IPS-20b (cell line): ENCODE results near the gene GPC3.

Experiments used
- H3K27ac ChIP-seq: one replicate; pipeline ENCODE4 v1.5.1; 2013; ENCODE audit warnings: low read length
- H3K27me3 ChIP-seq: 2 replicates; pipeline ENCODE4 v1.6.1; 2013; ENCODE audit warnings: mild to moderate bottlenecking, low read length, inconsistent platforms; ENCODE audit not compliant: insufficient read depth
- H3K36me3 ChIP-seq: 2 replicates; pipeline ENCODE4 v1.6.1; 2013; ENCODE audit warnings: low read depth, mild to moderate bottlenecking, inconsistent platforms, low read length, moderate library complexity; ENCODE audit not compliant: insufficient read depth
- H3K4me1 ChIP-seq: 2 replicates; pipeline ENCODE4 v1.6.1; 2013; ENCODE audit warnings: mild to moderate bottlenecking, control low read depth, inconsistent platforms, low read length, moderate library complexity; ENCODE audit not compliant: insufficient read depth
- H3K4me3 ChIP-seq: 2 replicates; pipeline ENCODE4 v1.5.1; 2013; ENCODE audit warnings: mild to moderate bottlenecking, low read length, inconsistent platforms
- H3K9ac ChIP-seq: 2 replicates; pipeline ENCODE4 v1.6.1; 2013; ENCODE audit warnings: low read depth, mild to moderate bottlenecking, inconsistent platforms, low read length, moderate library complexity
- H3K9me3 ChIP-seq: 2 replicates; pipeline ENCODE4 v1.6.1; 2013; ENCODE audit warnings: mild to moderate bottlenecking, low read depth, low read length, inconsistent platforms; ENCODE audit not compliant: insufficient read depth

The GPC3 gene

DNA sequence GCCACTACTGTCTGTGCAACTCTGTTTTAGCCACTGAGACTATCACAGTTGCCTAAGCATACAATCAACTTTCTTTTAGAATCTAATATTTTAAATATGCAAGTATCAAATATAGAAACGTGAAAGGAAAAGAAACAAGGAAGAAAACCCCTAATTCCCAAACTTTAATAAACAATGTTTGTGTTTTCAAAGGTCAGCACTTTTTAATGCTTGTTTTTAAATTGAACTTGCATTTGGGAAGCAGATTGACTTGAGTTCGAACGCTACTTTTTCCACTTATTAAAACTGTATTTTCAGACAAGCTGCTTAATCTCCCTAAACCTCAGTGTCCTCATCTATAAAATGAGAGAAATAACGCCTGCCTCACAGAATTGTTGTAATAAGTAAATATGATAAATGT, 384.3 kb downstream of the GPC3 start:
- Histone ChIP-seq H3K9me3 (no peaks in the 10 kb centered on the region), H3K27me3 (no peaks in the 10 kb centered on the region)

DNA sequence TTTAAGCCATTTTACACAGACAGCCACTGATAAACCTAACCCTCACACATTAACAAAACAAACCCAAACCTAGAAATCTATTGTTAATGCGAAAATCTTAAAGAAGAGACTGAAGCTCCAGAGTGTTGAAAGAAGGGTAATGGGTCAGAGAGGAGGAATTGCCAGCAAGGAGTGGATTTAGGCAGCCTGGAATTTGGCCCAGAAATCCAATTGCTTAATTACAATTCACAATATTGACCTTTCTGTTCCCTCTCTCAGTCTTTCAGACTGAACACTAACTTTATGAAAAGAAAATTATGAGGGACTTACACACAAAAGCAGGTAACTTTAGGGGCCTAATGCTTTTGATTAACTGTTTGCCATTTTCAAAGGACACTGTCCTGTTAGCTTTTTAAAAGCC, 384.9 kb downstream of the GPC3 start:
- Histone ChIP-seq H3K27me3 (no peaks in the 10 kb centered on the region), H3K36me3 (no peaks in the 10 kb centered on the region)

More for the DNA sequence above, 384.3 kb downstream of the GPC3 start:
- Histone ChIP-seq H3K4me1 (no peaks in the 10 kb centered on the region), H3K27ac (no peak overlapping the region), H3K36me3 (no peaks in the 10 kb centered on the region), H3K4me3 (no peak overlapping the region), H3K9ac (no peak overlapping the region)

DNA sequence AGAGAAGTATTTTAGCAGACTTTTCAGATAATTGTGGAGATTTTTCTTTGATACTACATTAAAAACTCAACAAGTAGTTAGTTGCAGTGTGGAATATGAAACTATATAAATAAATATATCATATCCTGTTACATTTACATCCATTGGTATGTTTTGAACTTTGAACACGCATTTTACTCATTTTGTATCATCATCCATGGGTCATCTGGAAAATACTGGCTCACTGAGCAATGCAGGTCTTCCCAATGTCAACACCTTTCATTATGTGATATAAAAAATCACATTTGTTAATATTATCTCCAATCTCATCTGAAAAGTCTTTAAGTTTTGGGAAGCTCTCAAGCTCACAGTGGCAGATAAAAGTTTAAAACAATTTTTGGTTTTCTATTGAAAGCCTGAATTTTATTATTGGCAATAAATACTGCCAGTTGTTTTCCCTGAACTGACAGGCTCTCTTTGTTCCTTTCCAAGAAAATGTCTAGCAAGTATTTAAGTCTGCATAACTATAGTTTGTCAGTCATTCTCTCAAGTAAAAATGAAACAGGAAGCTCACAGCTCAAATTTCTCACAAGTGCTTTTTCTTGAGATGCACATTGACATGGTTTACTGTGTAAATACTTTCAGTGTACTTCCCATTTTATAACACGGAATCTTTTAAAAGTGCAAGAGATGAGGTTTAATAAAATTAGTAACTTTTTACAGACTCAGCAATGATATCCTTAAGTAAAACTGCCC, 386.6 kb downstream of the GPC3 start:
- Histone ChIP-seq H3K4me3 (no peak overlapping the region), H3K9me3 (no peaks in the 10 kb centered on the region), H3K4me1 (no peaks in the 10 kb centered on the region), H3K36me3 (no peaks in the 10 kb centered on the region), H3K9ac (no peak overlapping the region), H3K27ac (no peak overlapping the region), H3K27me3 (no peaks in the 10 kb centered on the region)

More for the DNA sequence above, 384.9 kb downstream of the GPC3 start:
- Histone ChIP-seq H3K4me1 (no peaks in the 10 kb centered on the region), H3K27ac (no peak overlapping the region), H3K4me3 (no peak overlapping the region), H3K9ac (no peak overlapping the region), H3K9me3 (no peaks in the 10 kb centered on the region)

DNA sequence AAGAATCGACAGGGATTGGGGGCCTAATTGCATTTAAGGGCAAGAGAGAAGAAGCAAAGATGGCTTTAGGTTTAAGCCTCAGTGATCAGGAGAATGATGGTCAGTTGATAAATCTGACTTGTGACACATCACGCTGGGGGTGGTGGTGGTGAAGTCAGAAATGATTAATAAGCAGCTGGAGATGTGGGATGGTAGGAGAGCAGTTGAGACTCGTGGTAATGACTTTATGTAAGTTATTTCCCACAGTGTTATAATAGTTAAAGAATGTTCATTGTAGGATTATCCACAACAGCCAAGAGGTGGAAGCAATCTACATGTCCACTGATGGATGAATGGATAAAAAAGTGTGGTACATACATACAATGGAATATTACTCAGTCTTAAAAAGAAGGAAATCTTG, 391.2 kb downstream of the GPC3 start:
- Histone ChIP-seq H3K9ac (no peak overlapping the region), H3K4me3 (no peak overlapping the region), H3K27ac (no peak overlapping the region), H3K27me3 (no peaks in the 10 kb centered on the region), H3K36me3 (no peaks in the 10 kb centered on the region), H3K4me1 (no peaks in the 10 kb centered on the region), H3K9me3 (no peaks in the 10 kb centered on the region)

DNA sequence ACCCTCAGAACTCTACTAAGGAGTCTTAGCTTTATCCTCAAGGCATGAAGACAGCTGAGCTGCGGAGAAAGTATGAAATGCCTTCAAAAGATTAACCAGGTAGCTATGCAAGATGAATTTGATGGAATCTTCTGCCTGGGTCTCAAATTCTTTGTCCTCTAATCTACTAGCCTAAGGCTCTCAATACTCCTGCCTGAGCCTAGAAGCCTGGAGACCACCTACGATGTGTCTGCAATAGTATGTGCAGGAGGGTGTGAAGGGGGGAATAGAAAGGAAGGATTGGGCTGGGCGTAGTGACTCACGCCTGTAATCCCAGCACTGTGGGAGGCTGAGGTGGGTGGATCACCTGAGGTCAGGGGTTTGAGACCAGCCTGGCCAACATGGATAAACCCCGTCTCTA, 391.9 kb downstream of the GPC3 start:
- Histone ChIP-seq H3K4me3 (no peak overlapping the region), H3K27me3 (no peaks in the 10 kb centered on the region), H3K27ac (no peak overlapping the region), H3K36me3 (no peaks in the 10 kb centered on the region), H3K9ac (no peak overlapping the region), H3K9me3 (no peaks in the 10 kb centered on the region), H3K4me1 (no peaks in the 10 kb centered on the region)

DNA sequence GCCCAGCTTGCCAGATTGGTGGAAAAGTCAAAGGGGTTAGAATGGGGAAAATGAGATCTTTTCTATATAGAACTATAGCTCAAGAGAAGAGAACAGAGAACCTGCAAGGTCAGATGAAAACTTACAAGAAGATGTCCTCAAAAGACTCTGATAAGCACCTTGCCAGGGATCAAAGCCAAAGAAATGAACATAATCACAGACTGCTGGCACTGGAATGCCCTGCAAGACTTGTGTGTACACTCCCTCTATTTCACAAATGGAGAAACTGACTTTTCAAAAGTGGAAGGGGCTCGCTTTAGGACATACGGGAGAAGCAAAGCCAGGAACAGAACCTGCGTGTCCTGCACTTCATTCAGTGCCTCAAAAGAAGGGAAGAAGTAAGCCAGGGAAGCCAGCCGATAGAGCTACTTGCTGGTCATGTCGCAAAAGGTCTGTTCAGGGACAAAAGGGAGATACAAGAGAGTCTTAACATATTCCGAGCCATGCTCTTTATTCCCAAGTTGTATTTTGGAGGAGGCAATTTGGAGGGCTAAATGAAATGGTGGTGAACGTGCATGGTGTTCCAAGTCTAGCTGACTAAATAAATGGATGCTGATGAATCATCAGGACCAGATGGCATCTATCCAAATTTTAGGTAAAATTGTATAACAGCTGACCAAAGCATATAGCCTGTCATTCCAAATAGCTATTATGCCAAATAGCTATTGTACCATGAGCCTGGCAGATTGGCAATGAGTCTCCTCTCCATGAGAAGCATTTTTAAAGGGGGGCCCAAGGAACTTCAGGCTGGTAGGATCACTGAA, 394.5 kb downstream of the GPC3 start:
- no peaks in the 10 kb centered on the region for H3K4me1 ChIP-seq
- H3K4me3 ChIP-seq: no peak overlapping the region
- H3K9ac ChIP-seq: no peak overlapping the region
- no peaks in the 10 kb centered on the region for H3K36me3 ChIP-seq
- H3K27ac ChIP-seq: no peak overlapping the region
- H3K27me3 ChIP-seq: no peaks in the 10 kb centered on the region
- H3K9me3 ChIP-seq: no peaks in the 10 kb centered on the region

DNA sequence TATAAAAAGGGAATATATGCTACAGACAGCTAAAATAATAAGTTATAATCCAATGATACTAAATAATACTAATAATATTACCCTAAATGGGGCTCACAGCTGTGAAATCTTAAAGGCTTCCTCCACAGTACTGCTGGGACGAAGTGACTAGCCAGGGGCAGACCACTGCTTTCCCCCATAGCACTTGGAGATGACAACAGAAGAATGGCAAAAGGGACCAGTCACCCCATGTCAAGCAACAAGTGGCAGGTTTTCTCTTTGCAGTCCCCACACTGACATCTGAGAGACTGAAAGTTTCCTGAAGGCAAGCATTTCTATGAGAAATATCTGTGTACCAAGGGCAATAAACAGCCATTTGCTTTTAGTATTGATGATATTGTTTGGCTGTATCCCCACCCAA, 396.6 kb downstream of the GPC3 start:
- Histone ChIP-seq H3K36me3 (no peaks in the 10 kb centered on the region), H3K9me3 (no peaks in the 10 kb centered on the region), H3K27ac (no peak overlapping the region), H3K9ac (no peak overlapping the region), H3K27me3 (no peaks in the 10 kb centered on the region), H3K4me1 (no peaks in the 10 kb centered on the region), H3K4me3 (no peak overlapping the region)

DNA sequence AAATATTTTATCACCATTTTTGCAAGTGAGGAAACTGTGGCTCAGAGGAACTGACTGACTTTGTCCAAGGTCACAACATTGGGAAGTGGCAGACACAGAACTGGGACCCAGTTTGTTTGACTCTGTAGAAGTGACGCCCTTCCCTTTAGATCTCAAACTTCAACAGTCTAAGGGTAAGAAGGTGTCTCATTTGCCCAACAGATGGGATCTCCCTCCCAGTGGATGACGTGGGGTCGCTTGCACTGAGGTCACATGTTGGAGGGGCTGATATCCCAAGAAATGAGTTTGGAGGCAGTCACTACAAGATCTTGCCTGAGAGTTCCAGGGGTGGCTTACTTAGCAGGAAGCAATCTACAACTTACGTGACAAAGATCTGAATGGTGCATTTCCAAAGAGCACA, 397.6 kb downstream of the GPC3 start:
- H3K9ac ChIP-seq: no peak overlapping the region
- H3K9me3 ChIP-seq: no peaks in the 10 kb centered on the region
- no peak overlapping the region for H3K27ac ChIP-seq
- no peaks in the 10 kb centered on the region for H3K27me3 ChIP-seq
- H3K4me3 ChIP-seq: no peak overlapping the region
- no peaks in the 10 kb centered on the region for H3K36me3 ChIP-seq
- H3K4me1 ChIP-seq: no peaks in the 10 kb centered on the region

DNA sequence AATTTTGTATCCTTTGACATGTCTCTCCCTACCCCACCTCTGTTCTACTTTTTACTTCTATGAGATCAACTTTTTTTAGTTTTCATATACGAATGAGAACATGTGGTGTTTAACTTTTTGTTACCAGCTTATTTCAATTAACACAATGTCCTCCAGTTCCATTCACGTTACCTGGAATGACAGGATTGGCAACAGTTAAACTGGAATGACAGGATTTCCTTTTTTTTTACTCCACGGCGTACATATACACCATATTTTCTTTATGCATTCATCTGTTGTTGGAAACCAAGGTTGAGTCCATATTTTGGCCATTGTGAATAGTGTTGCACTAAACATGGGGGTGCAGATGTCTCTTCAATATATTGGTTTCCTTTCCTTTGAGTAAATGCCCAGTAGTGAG, 398.3 kb downstream of the GPC3 start:
- Histone ChIP-seq H3K9ac (no peak overlapping the region), H3K36me3 (no peaks in the 10 kb centered on the region), H3K27me3 (no peaks in the 10 kb centered on the region), H3K4me1 (no peaks in the 10 kb centered on the region), H3K9me3 (no peaks in the 10 kb centered on the region), H3K4me3 (no peak overlapping the region), H3K27ac (no peak overlapping the region)

DNA sequence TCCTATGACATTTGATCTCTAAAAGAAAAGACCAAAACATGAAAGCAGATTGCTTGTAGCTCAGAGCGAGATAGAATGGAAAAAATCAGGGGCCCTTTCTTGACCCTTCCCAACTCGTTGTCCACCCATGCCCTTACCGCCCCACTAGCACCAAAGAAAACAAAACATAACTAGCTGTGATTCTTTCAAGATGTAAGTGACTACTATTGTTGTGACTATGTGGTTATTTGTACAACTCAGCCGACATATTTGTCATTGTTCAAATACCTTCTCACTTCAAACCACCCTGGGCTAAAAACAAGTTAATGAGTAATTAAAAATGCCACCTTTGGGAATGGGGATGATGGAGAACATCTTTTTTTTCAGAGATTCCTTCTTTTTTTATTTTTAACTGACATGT, 399.0 kb downstream of the GPC3 start:
- Histone ChIP-seq H3K4me3 (no peak overlapping the region), H3K27me3 (no peaks in the 10 kb centered on the region), H3K36me3 (no peaks in the 10 kb centered on the region), H3K4me1 (no peaks in the 10 kb centered on the region), H3K27ac (no peak overlapping the region), H3K9me3 (no peaks in the 10 kb centered on the region), H3K9ac (no peak overlapping the region)

DNA sequence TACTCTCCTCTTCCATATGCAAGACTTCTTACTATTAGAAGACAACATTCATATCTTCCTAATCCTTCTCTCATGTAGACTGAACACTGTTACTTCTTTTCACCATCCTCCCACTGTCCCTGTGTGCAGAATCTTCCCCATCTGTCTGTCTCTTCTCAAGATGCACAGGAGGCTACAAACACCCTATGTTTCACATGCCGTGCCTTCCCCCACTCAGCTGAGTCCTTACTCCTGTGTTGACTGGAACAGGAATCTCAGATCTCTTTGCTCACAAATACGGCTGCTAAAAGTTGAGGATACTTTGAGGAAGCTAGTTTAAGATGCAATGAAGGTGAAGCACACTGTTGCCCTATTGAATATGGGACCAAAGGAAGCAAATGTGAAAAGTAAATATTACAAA, 401.6 kb downstream of the GPC3 start:
- no peak overlapping the region for H3K4me3 ChIP-seq
- H3K9me3 ChIP-seq: no peaks in the 10 kb centered on the region
- no peaks in the 10 kb centered on the region for H3K4me1 ChIP-seq
- no peaks in the 10 kb centered on the region for H3K27me3 ChIP-seq
- H3K27ac ChIP-seq: no peak overlapping the region
- no peak overlapping the region for H3K9ac ChIP-seq
- H3K36me3 ChIP-seq: no peaks in the 10 kb centered on the region

DNA sequence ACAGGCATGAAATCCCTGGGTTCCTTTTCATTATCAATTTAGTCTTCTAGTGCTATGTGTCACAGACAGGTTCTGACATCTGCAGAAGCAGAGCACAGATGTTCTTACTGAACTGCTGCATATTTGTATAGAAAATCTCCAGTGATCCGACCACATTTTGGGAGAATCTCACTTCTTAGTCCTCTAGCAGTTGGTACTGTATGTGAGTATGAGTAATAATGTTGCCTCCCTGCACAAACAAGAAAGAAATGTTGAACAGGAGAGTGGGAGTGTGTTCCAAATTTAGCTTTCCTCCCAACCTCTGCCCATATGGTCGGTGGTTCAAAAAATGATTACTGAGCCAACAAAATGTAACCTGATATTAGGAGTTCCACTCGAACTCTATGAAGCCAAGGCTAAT, 404.8 kb downstream of the GPC3 start:
- no peaks in the 10 kb centered on the region for H3K27me3 ChIP-seq
- no peaks in the 10 kb centered on the region for H3K9me3 ChIP-seq
- no peak overlapping the region for H3K27ac ChIP-seq
- no peaks in the 10 kb centered on the region for H3K4me1 ChIP-seq
- no peak overlapping the region for H3K4me3 ChIP-seq
- H3K9ac ChIP-seq: no peak overlapping the region
- no peaks in the 10 kb centered on the region for H3K36me3 ChIP-seq
